HG03457 (cell line): ENCODE data around the gene NTRK1.

ENCODE experiments used
- ATAC-seq: cut with Tn5 transposase; IDR thresholded peaks from one replicate; pipeline ENCODE4 v1.9.1; 2021; ENCODE audit warnings: moderate number of reproducible peaks; ENCODE audit not compliant: unreplicated experiment

NTRK1 gene

DNA sequence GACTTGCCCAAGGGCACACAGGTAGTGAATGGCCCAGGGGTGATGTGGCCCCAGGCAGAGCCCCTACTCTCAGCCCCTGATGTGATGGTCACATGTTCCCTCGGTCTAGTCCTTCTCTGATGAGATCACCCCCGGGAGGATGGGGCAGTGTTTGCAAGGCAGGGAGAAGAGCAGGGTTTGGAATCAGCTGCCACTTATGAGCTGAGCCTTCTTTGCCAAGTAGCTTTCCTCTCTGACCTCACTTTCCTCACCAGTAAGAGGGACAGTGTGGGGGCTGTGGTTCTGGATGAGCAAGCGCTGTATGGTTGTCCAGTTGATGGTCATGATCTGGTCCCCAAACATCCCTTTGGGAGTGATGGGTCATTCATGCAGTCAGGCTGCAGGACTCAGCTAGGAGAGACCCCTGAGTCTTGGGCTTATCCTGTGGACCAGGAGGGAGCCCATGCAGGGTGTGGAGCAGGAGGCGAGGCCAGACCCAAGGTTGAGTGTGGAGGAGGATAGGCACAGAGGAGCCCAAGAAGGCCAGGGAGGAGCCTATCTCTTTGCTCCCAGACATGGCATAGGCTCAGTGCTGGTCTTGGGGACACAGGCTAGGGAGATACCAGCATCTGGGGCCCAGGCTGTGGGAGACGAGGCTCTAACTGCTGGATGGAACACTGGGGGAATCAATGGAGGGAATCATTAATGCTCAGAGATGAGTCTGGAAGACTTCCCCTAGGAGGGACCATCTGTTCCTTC is 16.9 kb downstream of the NTRK1 start:
- ATAC-seq = no peak

DNA sequence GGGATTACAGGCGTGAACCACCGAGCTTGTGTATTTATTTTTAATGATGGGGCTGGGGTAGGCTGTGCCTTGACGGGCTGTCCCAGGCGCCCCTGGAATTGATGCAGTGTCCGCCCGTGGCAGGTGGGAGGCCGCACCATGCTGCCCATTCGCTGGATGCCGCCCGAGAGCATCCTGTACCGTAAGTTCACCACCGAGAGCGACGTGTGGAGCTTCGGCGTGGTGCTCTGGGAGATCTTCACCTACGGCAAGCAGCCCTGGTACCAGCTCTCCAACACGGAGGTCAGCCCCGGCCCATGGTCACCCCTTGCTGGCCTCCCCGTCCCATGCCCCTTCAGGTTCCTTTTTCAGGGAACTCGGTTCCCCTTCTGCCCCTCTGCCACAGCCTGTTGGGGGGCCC is 19.2 kb downstream of the NTRK1 start:
- no peak for ATAC-seq

DNA sequence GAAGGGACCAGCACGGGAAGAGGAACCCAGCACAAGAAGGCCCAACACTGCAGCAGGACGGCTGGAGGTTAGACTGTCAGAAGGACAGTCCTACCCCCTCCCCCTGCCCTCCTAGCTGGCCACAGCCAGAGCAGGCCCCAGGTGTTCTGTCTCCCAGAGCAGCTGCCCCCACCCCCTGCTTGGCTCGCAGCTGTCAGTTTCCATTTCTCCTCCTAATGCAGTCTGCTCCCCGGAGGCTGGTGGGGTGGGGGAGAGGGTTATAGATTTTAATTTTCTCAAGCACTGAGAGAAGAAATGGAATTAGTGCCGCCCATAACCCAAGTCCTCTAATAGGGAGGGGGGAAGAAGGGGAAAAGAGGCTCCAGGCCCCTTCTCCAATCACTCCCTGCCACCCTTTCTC is 19.8 kb downstream of the NTRK1 start:
- no peak for ATAC-seq

- ATAC-seq = no peak
Measured at GRCh38 chr1:156881101-156881500, 20.4 kb downstream of the NTRK1 start.

DNA sequence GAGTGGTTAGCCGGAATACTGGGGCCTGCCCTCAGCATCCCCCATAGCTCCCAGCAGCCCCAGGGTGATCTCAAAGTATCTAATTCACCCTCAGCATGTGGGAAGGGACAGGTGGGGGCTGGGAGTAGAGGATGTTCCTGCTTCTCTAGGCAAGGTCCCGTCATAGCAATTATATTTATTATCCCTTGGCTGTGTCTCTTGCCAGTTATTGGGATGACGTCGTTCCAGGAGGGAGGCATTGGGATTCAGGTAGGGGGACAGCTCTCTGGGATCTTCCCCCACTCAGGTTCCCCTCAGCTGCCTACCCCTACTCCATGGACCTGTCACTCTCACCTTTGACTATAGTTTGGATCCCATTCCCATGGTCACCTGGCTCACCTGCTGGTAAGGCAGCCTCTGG is 21.0 kb downstream of the NTRK1 start:
- no peak for ATAC-seq

- ATAC-seq = no peak
Measured at GRCh38 chr1:156882543-156882942, 21.9 kb downstream of the NTRK1 start.

DNA sequence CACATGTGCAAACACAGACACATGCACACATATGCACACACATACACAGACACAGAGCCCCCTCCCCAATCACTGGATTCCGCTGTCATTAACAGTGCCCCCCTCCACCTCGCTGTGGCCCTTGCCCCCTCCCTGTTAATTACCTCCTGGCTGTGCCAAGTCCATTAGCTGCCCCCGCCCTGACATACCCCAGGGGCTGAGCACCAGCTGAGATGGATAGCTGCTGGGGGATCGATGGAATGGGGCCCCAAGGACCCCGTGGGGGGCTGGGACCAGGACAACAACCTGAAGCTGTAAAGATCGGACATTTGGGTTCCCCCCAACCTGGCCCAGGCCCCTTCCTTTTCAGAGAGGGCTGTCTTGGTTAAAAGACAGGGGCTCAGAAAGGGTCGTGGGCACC is 23.3 kb downstream of the NTRK1 start:
- no peak for ATAC-seq

GRCh38 chr1:156884560-156885184 is 24.0 kb downstream of the NTRK1 start:
- no peak for ATAC-seq

DNA sequence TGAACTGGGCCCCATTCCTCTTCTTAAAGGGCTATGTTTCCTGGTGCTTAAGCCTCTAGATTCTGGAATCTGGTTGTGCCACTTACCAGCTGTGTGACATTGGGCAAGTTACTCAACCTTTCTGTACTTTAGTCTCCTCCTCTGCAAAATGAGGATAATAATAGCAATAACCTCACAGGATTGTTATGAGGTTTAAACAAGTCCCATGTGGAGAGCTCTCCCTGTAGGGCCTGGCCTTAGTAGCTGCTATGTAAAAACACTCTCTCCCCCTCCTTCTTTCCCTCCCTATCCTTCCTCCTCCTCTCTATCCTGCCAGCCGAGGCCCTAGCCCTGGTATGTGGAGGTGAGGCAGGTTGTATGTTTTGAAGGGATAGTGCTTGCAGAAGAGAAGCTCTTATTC is 24.6 kb downstream of the NTRK1 start:
- no peak for ATAC-seq

- no peak for ATAC-seq
Measured at GRCh38 chr1:156885880-156886355, 25.3 kb downstream of the NTRK1 start.

DNA sequence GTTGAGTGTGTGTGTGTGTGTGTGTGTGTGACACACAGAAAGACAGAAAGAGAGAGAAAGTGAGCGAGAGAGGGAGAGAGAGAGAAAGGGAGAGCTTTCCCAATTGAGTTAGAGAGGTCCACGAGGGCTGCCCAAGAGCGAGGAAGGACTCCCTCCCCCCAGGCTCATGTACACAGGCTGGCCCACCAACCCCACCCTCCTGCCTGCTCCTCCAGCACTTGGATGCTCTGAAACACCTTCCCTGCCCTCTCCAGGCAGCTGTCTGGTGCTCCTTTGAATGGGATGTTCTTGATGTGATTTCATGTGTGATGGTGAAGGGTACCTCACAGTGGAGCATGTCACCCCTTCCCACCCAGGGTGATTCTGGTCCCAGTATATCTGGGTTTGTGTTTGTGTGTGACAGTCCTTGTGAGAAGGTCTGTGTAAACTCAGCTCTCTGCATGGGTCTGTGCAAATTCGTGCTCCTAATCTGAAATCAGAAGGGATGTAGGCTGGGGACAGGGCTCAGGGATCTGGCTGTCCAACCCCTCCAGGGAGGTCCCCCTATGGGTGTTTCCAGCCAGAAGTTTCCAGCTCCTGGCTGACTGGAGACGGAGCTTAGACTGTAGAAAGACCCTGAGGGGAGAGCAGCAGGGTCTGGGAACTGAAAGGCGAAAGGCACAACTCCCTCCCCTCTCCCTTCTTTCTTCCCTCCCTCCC is 26.1 kb downstream of the NTRK1 start:
- ATAC-seq = no peak

DNA sequence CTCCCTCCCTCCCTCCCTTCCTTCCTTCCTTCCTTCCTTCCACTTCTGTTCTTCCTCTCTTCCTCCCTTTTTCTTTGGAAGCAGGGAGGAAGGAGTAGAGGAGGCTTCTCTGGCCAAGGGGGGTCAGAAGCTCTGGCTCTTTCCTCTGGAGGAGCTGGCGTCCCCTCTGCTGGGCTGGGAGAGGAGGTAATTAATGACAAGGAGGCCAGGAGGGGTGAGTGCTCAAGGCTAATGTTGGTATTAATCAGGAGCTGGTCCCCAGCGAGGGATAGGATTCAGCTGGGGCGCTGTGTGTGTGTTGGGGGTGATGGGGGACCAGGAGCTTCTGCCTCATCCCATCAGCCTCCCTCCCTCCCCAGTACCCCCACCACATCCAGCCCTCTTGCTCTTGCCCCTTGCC is 26.7 kb downstream of the NTRK1 start:
- no peak for ATAC-seq

DNA sequence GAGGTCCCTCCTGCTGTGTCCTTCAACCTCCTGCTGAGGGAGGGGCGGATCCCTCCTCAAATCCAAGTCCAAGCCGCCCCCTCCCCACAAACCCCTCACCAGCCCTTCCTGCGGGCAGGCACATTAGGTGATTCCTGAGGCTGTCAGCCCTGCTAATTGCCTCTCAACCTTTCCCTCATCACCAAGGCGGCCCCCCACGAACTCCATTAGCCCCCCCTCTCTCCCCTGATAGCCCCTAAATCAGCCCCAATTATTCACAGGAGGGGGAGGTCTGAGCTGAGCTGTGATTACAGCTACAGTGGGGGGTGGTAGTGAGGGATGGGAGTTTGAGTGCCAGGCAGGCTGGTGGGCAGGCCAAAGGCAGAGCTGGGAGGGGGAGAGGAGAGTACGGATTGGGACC is 27.1 kb downstream of the NTRK1 start:
- no peak for ATAC-seq

DNA sequence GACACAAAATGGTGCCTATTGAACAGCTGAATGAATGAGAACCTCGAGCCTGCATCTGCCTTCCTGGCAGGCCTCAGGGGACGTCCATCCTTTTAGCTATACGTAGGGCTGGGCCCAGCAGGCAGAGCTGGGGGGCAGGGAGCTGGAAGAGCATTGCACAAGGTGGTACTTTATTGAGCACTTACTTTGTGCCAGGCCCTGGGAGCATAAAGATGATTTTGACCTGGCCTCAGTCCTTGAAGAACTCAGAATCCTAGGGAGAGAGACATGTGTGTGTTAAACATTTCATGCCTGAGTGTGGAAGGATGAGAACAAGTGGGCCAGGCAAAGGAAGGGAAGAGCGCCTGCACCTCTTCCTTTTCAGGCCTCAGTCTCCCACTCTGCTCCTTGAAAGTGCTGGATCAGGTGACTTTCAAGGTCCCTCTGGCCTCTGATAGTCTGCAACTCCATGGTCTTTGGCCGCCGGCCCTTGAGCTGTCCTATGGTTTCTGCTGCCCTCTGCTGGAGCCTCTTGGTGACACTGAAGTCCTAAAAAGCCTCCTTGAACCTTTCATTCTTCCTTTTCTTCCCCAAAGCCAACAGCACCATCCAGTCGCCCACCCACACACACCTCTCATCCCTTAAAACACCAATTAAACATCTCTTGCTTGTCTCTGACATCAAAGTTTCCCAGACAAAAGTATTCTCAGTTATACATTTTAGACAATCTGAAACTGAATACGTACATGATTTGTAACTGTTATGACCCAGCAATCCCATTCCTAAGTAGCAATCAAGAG is 29.3 kb downstream of the NTRK1 start:
- no peak for ATAC-seq

- ATAC-seq = peak; percentile 67
Measured at GRCh38 chr1:156892190-156893047, 31.8 kb downstream of the NTRK1 start.

- no peak for ATAC-seq
Measured at GRCh38 chr1:156893048-156893953, 32.6 kb downstream of the NTRK1 start, which contains the start of gene PEAR1. Gene PEAR1, plus strand, starts transcription at chr1:156893718. Its CDS starts 10,209 bp downstream, at chr1:156903927.

- ATAC-seq = no peak
Measured at GRCh38 chr1:156894001-156894400, 33.3 kb downstream of the NTRK1 start.

GRCh38 chr1:156894711-156895454 is 34.2 kb downstream of the NTRK1 start:
- ATAC-seq = no peak

DNA sequence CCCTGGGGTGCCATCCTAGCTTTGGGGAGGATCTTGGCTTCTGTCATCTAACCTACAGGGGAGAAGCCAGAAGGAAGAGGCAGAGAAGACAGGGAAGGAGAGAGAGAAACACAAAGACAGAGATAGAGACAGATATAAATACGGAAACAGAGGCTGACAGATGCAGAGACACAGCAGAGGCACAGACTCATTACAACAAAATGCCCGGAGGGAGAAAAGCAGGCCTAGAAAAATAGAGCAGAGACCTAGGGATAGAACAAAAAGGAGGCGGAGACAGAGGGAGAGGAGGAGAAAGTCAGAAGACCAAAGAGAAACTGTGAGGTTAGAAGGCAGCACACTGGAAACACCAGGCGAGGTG is 34.8 kb downstream of the NTRK1 start:
- no peak for ATAC-seq
